GM21576 (cell line): ENCODE measurements around the gene CHST6.
"Not testable (repeated sequence)": the region's sequence is repeated elsewhere in the genome, so short reads cannot be mapped to it uniquely, and the experiment has no call there.

Source experiments
- ATAC-seq: cut with Tn5 transposase; IDR thresholded peaks from one replicate; pipeline ENCODE4 v1.9.1; 2021; ENCODE audit warnings: mild to moderate bottlenecking, moderate library complexity; ENCODE audit not compliant: unreplicated experiment

The CHST6 gene

GRCh38 chr16:75503801-75504200, 8.6 kb upstream of the CHST6 start:
- no peak for ATAC-seq

- ATAC-seq = no peak
Measured at GRCh38 chr16:75502916-75503605, 7.8 kb upstream of the CHST6 start.

- not testable (repeated sequence) for ATAC-seq
Measured at GRCh38 chr16:75501820-75502219, 6.6 kb upstream of the CHST6 start.

GRCh38 chr16:75501359-75501758, 6.1 kb upstream of the CHST6 start:
- no peak for ATAC-seq

DNA sequence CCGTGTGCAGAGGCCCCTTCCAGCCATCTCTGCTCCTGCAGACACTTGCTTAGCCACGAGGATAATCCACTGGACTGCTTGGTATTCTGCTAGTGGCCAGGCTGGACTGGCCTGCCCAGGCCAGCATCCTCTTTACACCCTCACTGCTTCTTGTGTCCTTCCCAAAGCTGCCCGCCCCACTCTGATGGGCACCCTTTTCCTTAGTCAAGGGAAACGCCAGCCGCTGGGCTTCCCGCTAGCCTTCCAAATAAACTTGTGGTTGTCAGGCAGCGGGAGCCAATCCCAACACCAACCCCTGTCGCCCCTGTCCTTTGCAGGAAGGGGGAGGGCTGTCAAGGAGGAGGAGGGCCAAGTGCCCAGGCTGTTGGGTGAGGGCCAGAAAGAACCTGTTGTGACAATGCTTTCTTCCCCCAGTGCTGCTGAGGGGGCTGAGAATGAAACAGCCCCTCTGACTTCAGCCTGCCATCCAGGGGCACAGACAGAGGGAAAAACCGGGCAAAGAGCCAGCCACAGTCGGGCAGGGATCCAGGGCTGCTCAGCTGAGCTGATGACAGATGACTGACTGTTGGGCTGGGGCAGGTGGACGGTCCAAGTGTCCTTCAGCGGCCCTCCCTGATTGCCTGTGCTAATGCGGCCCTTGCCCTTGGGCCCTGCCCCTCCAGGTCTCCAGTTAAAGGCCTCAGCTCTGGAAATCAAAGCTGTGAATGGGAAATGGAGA, 3.5 kb upstream of the CHST6 start:
- not testable (repeated sequence) for ATAC-seq

DNA sequence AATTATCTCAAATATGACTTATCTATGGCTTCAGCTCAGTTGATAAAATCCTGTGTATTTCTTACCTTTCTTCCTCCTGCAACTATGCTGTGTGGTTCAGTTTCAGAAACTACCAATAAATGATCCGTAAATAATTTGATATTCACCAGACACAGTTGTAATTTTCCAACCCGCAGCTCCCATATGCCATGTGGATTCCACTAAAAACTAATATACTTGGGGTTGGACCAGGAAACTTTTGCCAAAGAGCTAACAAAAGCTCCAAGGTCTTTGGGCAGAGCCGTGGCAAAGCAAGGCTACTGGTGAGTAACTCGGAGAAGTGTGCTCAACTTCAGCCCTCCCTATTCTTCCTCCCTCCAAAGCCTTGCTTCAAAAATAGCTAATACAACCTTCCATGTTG, 2.3 kb upstream of the CHST6 start:
- no peak for ATAC-seq

GRCh38 chr16:75494661-75495075, 573 bp downstream of the CHST6 start:
- ATAC-seq = no peak

DNA sequence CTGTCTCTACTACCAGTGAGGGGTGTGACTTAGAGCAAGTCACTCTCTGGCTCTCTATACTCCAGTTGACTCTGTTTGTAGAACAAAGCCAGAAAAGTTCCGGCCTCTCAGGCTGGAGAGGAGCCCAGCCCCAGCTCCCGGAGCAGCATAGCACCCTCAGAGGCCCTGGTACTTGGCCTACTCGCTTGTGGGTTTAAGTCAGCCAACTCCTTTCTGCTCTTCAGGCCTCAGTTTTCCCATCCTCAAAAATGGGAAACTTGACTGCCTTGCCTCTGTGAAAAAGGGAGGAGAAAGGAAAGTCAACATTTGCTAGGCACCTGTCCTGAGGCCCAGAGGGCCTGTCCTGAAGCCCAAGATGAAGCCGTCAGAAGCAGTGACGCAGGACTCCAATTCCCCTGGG, 1.1 kb downstream of the CHST6 start:
- no peak for ATAC-seq

- ATAC-seq = no peak
Measured at GRCh38 chr16:75491876-75492275, 3.4 kb downstream of the CHST6 start.

GRCh38 chr16:75488322-75488721, 6.9 kb downstream of the CHST6 start:
- no peak for ATAC-seq

GRCh38 chr16:75486676-75487313, 8.4 kb downstream of the CHST6 start:
- peak; percentile 38 for ATAC-seq

DNA sequence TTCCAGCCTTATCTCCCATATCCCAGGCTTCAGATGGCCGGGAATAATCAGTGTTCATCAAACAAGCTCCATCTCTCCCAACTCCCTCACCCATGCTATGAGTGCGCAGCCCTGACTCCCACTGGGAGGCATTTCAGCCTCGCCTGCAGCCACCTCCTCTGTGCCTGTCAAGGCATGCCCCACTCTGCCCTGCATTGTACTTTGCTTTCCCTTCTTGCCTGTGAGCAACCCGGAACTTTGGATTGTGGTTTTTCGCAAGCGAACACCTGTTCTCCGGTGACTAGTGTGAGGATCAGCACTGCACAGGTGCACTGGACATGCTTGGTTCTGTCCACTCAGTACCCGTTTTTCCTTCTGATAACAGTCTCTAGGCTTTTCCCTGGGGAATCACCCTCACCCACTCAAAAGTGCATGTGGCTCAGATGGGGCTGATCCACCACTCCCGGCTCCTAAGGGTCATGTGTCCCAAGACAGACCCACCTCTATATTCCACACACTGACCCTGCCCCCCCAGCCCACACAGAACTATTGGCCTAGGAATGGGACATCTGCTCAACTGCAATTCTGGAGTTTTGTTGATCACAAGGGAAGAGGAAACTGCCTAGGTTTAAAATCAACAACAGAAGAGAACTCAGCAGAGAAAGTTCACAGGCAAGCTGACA, 9.1 kb downstream of the CHST6 start:
- no peak for ATAC-seq

GRCh38 chr16:75485230-75486013, 9.8 kb downstream of the CHST6 start:
- ATAC-seq = no peak

- no peak for ATAC-seq
Measured at GRCh38 chr16:75483222-75483621, 12.0 kb downstream of the CHST6 start.

GRCh38 chr16:75482434-75483205, 12.6 kb downstream of the CHST6 start:
- no peak for ATAC-seq

GRCh38 chr16:75481475-75481874, 13.8 kb downstream of the CHST6 start:
- no peak for ATAC-seq

DNA sequence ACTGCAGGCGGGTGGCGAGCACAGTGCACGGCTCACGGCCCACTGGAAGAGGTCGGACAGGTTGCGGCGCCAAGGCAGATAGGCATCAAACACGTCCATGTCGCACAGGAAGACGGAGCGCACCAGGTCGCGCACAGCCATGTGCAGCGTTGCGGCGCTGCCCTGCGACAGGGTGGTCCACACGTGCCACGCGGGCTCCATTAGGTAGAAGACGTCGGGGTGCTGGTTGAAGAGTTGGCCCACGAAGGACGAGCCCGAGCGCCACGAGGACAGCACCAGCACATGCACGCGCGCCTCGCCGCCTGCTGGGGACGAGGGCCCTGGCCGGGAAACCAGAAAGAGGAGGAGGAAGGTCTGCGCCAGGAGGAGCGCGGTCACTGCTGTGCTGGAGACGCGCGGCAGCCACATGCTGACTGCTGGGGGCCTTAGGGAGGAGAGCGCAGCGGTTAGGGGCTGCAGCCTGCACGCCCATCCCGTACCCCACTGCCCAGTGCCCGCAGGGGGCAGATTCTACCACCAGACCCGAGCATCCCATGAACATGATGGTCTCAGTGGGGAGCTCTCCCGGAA, 15.7 kb downstream of the CHST6 start:
- no peak for ATAC-seq

DNA sequence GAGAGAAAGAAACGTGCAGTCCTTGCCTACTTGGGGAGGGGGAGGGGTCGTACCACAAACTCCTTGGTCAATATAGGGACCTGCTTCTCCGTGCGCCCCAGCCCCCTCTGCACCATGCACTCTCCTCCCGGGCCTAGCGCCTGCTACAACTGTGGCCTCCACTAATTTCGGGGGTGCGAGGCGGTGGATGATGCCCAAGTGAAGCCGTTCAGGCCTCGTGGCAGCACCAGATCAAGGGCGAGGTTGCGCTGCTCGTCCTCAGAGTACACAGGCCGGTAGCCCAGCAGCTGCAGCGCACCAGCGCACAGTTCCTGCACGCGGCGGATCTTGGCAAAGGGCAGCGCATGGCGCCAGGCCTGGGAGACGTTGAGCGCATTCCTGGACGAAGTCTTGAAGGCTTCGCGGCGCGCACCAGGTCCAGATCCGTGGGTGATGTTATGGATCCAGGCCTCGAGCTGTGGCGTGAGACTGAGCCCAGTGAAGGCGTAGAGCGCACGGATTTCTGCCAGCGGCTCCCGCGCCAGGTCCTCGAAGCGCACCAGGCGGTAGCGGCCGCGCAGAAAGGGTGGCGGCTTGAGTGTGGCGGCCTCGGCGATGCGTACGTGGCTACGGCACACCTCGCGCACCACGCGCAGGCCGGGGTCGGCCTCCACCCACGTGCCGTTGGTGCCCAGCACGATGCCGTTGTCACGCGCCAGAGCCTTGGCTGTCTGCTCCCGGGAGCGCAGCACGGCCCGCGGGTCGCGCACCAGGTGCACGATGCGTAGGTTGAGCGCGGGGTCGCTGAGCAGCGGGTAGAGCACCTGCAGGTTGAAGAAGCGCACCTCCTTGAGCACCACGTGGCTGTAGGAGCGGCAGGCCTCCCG, 16.5 kb downstream of the CHST6 start:
- ATAC-seq = no peak
